Motor neuron (in vitro differentiated cells): ENCODE measurements around the gene TMEM109. TPM values are rescaled to one million over a fixed set of nuclear protein-coding genes. Genes with fewer than 3 reads are reported as not detected.
A peak's percentile ranks its signal among the peaks of the same experiment; 100 is the strongest.

Experiments used
- ATAC-seq, 8 experiments: fragments of 200-7000 bp; cut with Tn5 transposase; replicated peaks in 6 of 8; 2 replicates each; pipeline ENCODE4 v1.8.0; 2021; ENCODE audit warnings: mild to moderate bottlenecking in 8 of 8, moderate library complexity in 8 of 8
- H3K27ac ChIP-seq, 2 donors: fragments of 250-450 bp; sonication (Bioruptor Pico); 2 replicates each; pipeline ENCODE4 v1.9.0; 2021; ENCODE audit warnings: antibody characterized with exemption in 2 of 2, mild to moderate bottlenecking in 2 of 2, moderate library complexity in 1 of 2
- H3K4me1 ChIP-seq, 2 donors: fragments of 250-450 bp; sonication (Bioruptor Pico); replicated peaks in 1 of 2; 2 replicates each; pipeline ENCODE4 v1.6.1; 2021; ENCODE audit warnings: antibody characterized with exemption in 2 of 2, mild to moderate bottlenecking in 2 of 2, moderate library complexity in 1 of 2
- H3K4me3 ChIP-seq, 5 donors: fragments of 250-450 bp; sonication (Bioruptor Pico); 2 replicates each; pipeline ENCODE4 v1.9.0; 2021; ENCODE audit warnings: antibody characterized with exemption in 5 of 5, mild to moderate bottlenecking in 5 of 5, moderate library complexity in 4 of 5
- WGBS, 10 experiments: fragments of 450-650 bp; shearing (Covaris generic); methylation state at CpG; one replicate each; pipeline ENCODE4 v1.0.0; 2022; 5-methylcytosine and 5-hydroxymethylcytosine counted together
- in situ Hi-C, 9 experiments: fragments of 400-800 bp; cut with MboI; loops; one replicate each; pipeline ENCODE4 v1.15.0; 2021; ENCODE audit warnings: low sequenced_read_pairs in 9 of 9, low pct_unique_long_range_greater_than_20kb in 2 of 9; ENCODE audit not compliant: unreplicated experiment in 9 of 9
- total RNA-seq, 8 experiments: library from RNA; unstranded; fragments of 300-600 nt; gene quantifications; 2 replicates each; pipeline versions ENCODE4 v1.2.3 to v1.2.4, GENCODE V29; 2022

TMEM109 gene
- total RNA-seq, 8 experiments from 2014 or later = 5.1 to 72.7 (median 28.6) TPM

GRCh38 chr11:60924906-60925853 is 11.2 kb downstream of the TMEM109 start:
- in situ Hi-C loops = no loop called here
- peak overlapping the region; percentile 71 to 92 (median 78) for H3K4me3 ChIP-seq
- 0 to 11% (median 0%) methylated on average over 1 to 4 of the region's 35 CpGs; no CpG with 5 or more reads in 7 of the 10 experiments for WGBS, 10 experiments
- H3K27ac ChIP-seq = peak overlapping the region; percentile 75 to 76
- H3K4me1 ChIP-seq = peaks cover 13 to 16% of the 10 kb centered on the region in 2 donors
- ATAC-seq = peak in 7 of 8 experiments; percentile 10 to 62 (median 53)

GRCh38 chr11:60925868-60926267 is 11.9 kb downstream of the TMEM109 start:
- Histone ChIP-seq H3K4me1 (peaks cover 13 to 16% of the 10 kb centered on the region in 2 donors), H3K27ac (peak overlapping the region in 1 of 2 donors; percentile 6), H3K4me3 (peak overlapping the region in 4 of 5 donors; percentile 71 to 80 (median 75))
- no peak for ATAC-seq
- WGBS, 10 experiments = 40 to 100% (median 50%) methylated on average over 2 to 4 of the region's 6 CpGs; no CpG with 5 or more reads in 5 of the 10 experiments
- in situ Hi-C loops = no loop called here

- peaks cover 13 to 16% of the 10 kb centered on the region in 2 donors for H3K4me1 ChIP-seq
- H3K27ac ChIP-seq = no peak overlapping the region
- no peak overlapping the region for H3K4me3 ChIP-seq
- WGBS, 10 experiments = 80 to 100% (median 97%) methylated on average over 1 to 3 of the region's 8 CpGs; no CpG with 5 or more reads in 6 of the 10 experiments
- in situ Hi-C loops = no loop called here
- no peak for ATAC-seq
Measured at GRCh38 chr11:60926500-60926899, 12.5 kb downstream of the TMEM109 start.

GRCh38 chr11:60927061-60927592 is 13.2 kb downstream of the TMEM109 start:
- in situ Hi-C loops = no loop called here
- peaks cover 13 to 16% of the 10 kb centered on the region in 2 donors for H3K4me1 ChIP-seq
- no peak overlapping the region for H3K27ac ChIP-seq
- whole genome bisulfite sequencing, 10 experiments = 80 to 100% (median 95%) methylated on average over 1 to 6 of the region's 8 CpGs; no CpG with 5 or more reads in 4 of the 10 experiments
- no peak overlapping the region for H3K4me3 ChIP-seq
- ATAC-seq = no peak

GRCh38 chr11:60927600-60927999 is 13.6 kb downstream of the TMEM109 start:
- H3K4me1 ChIP-seq = peaks cover 13 to 16% of the 10 kb centered on the region in 2 donors
- ATAC-seq = no peak
- 80 to 100% (median 100%) methylated on average over 1 to 3 of the region's 16 CpGs; no CpG with 5 or more reads in 6 of the 10 experiments for WGBS, 10 experiments
- no peak overlapping the region for H3K27ac ChIP-seq
- in situ Hi-C loops = no loop called here
- H3K4me3 ChIP-seq = no peak overlapping the region

GRCh38 chr11:60928563-60929001 is 14.6 kb downstream of the TMEM109 start:
- Histone ChIP-seq H3K27ac (no peak overlapping the region), H3K4me3 (no peak overlapping the region), H3K4me1 (peaks cover 12 to 15% of the 10 kb centered on the region in 2 donors)
- in situ Hi-C loops = no loop called here
- WGBS, 10 experiments = 94 to 100% (median 100%) methylated on average over 1 to 7 of the region's 20 CpGs; no CpG with 5 or more reads in 7 of the 10 experiments
- ATAC-seq = no peak

- 43 to 100% (median 82%) methylated on average over 1 to 3 of the region's 4 CpGs; no CpG with 5 or more reads in 4 of the 10 experiments for WGBS, 10 experiments
- in situ Hi-C loops = no loop called here
- no peak for ATAC-seq
- Histone ChIP-seq H3K4me3 (no peak overlapping the region), H3K27ac (no peak overlapping the region), H3K4me1 (peaks cover 7 to 10% of the 10 kb centered on the region in 2 donors)
Measured at GRCh38 chr11:60929764-60930163, 15.8 kb downstream of the TMEM109 start.

- Histone ChIP-seq H3K27ac (no peak overlapping the region), H3K4me3 (no peak overlapping the region), H3K4me1 (peaks cover 7 to 10% of the 10 kb centered on the region in 2 donors)
- 67 to 100% (median 100%) methylated on average over 1 to 2 of the region's 4 CpGs; no CpG with 5 or more reads in 7 of the 10 experiments for WGBS, 10 experiments
- no peak for ATAC-seq
- in situ Hi-C loops = no loop called here
Measured at GRCh38 chr11:60930394-60930793, 16.4 kb downstream of the TMEM109 start.

- WGBS, 10 experiments = 76 to 100% (median 90%) methylated on average over 1 to 4 of the region's 9 CpGs; no CpG with 5 or more reads in 5 of the 10 experiments
- Histone ChIP-seq H3K4me3 (no peak overlapping the region), H3K4me1 (no peaks in the 10 kb centered on the region), H3K27ac (no peak overlapping the region)
- no peak for ATAC-seq
- in situ Hi-C loops = no loop called here
Measured at GRCh38 chr11:60931917-60932316, 18.0 kb downstream of the TMEM109 start.

- in situ Hi-C loops = no loop called here
- peak in 3 of 8 experiments; percentile 58 to 85 (median 75) for ATAC-seq
- Histone ChIP-seq H3K4me3 (no peak overlapping the region), H3K27ac (no peak overlapping the region), H3K4me1 (no peaks in the 10 kb centered on the region)
- 50 to 100% (median 80%) methylated on average over 1 to 3 of the region's 5 CpGs; no CpG with 5 or more reads in 1 of the 10 experiments for WGBS, 10 experiments
Measured at GRCh38 chr11:60932605-60933356, 18.8 kb downstream of the TMEM109 start.

- H3K4me1 ChIP-seq = peaks cover 0 to 3% of the 10 kb centered on the region in 2 donors
- no peak overlapping the region for H3K4me3 ChIP-seq
- in situ Hi-C loops = no loop called here
- no peak for ATAC-seq
- H3K27ac ChIP-seq = no peak overlapping the region
- 84 to 100% (median 93%) methylated on average over 3 to 24 of the region's 37 CpGs; no CpG with 5 or more reads in 4 of the 10 experiments for WGBS, 10 experiments
Measured at GRCh38 chr11:60933416-60934123, 19.6 kb downstream of the TMEM109 start.
